SK-N-SH (cell line): Measurements from ENCODE around the gene SLC30A2.

Source experiments
- POLR2AphosphoS5 ChIP-seq: IDR thresholded peaks from 2 replicates; pipeline ENCODE4 v1.6.1; 2012; ENCODE audit warnings: low read depth, low read length
- SMC3 ChIP-seq: IDR thresholded peaks from 2 replicates; pipeline ENCODE4 v1.6.1; 2012; ENCODE audit warnings: low read depth, low read length, improper control_type of control experiment
- TF ChIP-seq, protein P1 (sequence below): fragments of 200-600 bp; sonication (generic); IDR thresholded peaks from 2 replicates; pipeline ENCODE4 v1.6.1; 2017; ENCODE audit warnings: antibody characterized with exemption, mild to moderate bottlenecking, moderate library complexity

- TF ChIP-seq SMC3 (no peak), POLR2AphosphoS5 (no peak)
- TF ChIP-seq, protein P1, sequence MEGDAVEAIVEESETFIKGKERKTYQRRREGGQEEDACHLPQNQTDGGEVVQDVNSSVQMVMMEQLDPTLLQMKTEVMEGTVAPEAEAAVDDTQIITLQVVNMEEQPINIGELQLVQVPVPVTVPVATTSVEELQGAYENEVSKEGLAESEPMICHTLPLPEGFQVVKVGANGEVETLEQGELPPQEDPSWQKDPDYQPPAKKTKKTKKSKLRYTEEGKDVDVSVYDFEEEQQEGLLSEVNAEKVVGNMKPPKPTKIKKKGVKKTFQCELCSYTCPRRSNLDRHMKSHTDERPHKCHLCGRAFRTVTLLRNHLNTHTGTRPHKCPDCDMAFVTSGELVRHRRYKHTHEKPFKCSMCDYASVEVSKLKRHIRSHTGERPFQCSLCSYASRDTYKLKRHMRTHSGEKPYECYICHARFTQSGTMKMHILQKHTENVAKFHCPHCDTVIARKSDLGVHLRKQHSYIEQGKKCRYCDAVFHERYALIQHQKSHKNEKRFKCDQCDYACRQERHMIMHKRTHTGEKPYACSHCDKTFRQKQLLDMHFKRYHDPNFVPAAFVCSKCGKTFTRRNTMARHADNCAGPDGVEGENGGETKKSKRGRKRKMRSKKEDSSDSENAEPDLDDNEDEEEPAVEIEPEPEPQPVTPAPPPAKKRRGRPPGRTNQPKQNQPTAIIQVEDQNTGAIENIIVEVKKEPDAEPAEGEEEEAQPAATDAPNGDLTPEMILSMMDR = no peak
These were observed 9.1 kb downstream of the SLC30A2 start for GRCh38 chr1:26036756-26037281.
